Measurements from ENCODE around the gene ARL15.

DNA sequence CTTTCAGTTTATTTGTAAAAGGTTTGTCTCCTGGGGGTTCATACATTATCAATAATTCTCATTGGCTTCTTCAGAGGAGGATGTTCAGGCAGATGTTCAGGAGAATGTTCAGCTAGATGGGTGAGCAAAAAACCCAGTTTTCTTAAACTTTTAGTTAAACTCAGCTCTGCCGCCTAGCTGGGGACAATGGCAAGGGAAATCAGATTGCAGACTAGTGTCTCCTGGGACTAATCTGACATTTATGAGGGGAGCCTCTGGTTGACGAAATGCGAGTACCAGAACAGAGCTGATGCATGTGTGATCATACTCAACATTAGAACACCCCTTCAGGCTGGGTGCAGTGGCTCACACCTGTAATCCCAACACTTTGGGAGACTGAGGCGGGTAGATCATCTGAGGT is 314.4 kb downstream of the ARL15 start:
- TF ChIP-seq, protein P1, sequence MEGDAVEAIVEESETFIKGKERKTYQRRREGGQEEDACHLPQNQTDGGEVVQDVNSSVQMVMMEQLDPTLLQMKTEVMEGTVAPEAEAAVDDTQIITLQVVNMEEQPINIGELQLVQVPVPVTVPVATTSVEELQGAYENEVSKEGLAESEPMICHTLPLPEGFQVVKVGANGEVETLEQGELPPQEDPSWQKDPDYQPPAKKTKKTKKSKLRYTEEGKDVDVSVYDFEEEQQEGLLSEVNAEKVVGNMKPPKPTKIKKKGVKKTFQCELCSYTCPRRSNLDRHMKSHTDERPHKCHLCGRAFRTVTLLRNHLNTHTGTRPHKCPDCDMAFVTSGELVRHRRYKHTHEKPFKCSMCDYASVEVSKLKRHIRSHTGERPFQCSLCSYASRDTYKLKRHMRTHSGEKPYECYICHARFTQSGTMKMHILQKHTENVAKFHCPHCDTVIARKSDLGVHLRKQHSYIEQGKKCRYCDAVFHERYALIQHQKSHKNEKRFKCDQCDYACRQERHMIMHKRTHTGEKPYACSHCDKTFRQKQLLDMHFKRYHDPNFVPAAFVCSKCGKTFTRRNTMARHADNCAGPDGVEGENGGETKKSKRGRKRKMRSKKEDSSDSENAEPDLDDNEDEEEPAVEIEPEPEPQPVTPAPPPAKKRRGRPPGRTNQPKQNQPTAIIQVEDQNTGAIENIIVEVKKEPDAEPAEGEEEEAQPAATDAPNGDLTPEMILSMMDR (conservative IDR thresholded peaks at IDR 0.05 in 1 of 2, IDR thresholded peaks at IDR 0.05 in 1 of 2; ENCODE audit: extremely low read depth in 1 of 2, insufficient read depth in 1 of 2, low read depth in 1 of 2, low read length in 2 of 2) = no peak
- no peak for TF ChIP-seq EZH2 (IDR thresholded peaks at IDR 0.05; ENCODE audit: borderline replicate concordance, low read length)
